Measurements from ENCODE around the gene ADAMTSL3.

ADAMTSL3 gene

DNA sequence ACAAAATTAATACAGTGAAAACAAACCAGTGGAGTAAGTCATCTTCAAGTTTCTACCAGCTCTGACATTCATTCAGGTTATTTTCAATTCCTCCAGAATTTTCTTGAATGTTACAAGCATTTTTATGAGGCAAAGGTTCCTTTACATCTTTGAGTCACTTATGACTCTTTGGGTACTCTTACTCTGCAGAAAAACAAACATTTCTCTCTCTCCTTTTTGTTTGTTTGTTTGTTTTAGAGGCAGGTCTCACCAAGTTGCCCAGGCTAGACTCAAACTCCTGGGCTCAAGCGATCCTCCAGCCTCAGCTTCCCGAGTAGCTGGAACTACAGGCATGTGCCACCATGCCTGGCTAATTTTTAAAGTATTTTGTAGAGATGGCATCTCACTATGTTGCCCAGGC lies 233.5 kb downstream of the ADAMTSL3 start:
- no peak for DNase-seq

DNA sequence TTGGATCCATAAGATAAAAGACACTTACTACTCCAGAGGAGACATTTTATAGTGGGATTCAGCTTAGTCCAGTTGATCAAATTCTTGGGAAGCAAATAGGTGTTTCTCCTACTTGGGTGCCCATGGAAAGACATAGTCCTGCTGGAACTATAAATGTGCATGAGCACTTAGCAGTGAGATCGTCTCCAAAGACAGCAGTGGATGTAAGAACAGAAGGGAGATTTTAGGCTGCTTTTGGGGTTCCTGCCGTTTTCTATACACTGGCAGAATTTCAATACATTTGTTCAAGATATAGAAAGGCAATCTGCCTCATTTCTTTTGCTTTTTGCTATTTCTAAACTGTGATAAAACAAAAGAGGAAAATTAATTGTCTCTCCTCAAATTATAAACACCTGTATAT lies 234.0 kb downstream of the ADAMTSL3 start:
- DNase-seq: no peak

GRCh38 chr15:83889995-83890394 lies 236.1 kb downstream of the ADAMTSL3 start:
- DNase-seq: no peak

DNA sequence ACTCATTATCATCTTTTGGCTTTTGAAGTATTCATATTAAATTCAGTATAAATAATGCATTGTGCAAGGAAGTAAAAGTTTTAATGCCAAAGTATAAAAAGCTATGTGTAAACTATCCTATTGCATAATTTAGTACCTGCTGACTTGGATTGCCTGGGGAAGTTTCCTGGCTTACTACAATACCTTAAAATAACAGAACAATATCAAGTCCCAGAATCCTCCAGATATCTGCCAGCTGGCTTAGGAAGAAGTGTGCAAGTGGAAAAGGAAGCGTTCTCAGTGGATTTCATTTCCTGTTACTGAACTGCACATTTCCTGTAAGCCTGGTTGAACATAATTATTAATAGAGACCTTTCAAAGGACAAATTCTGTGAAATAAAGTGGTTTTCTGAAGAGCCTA lies 236.7 kb downstream of the ADAMTSL3 start:
- no peak for DNase-seq

GRCh38 chr15:83892498-83892897 lies 238.6 kb downstream of the ADAMTSL3 start:
- DNase-seq: no peak

DNA sequence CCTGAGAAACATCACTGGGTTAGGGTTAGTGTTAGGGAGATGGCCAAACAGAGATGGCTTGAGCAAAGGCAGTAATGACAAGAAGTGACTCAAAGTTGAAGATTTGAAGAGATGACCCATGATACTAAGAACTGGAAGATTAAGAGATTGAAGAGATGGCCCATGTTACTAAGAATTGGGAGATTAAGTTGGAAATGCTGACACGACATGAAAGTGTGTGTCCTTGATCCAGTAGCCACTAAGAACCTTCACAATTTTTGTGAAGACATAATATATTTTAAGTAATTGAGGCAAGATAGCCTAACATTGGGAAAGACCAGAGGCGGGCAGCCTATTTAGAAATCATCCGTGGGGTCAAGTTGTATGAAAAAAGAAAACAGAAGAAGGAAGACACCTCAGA lies 239.4 kb downstream of the ADAMTSL3 start:
- no peak for DNase-seq

GRCh38 chr15:83897037-83897436 lies 243.1 kb downstream of the ADAMTSL3 start:
- no peak for DNase-seq

GRCh38 chr15:83898361-83898760 lies 244.4 kb downstream of the ADAMTSL3 start:
- DNase-seq: no peak

DNA sequence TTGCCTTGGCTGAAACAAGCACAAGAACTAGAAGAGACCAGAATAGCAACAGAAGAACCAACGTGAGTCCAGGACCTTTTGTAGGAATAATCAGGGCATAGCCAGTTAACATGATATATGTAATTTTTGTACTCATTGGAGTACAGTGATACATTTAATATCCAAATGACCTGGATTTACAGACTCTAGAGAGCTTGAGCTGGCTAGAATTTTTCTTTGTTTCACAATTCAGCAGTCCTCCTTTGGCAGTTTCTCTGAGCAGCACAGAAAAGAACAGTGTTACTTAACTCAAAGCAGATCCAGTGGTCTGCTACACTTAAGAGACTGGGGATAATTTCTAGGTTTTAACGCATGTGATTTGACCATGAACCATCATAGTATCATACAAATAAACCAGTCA lies 245.7 kb downstream of the ADAMTSL3 start:
- no peak for DNase-seq

- DNase-seq: no peak
These were observed 250.5 kb downstream of the ADAMTSL3 start for GRCh38 chr15:83904107-83905040.

DNA sequence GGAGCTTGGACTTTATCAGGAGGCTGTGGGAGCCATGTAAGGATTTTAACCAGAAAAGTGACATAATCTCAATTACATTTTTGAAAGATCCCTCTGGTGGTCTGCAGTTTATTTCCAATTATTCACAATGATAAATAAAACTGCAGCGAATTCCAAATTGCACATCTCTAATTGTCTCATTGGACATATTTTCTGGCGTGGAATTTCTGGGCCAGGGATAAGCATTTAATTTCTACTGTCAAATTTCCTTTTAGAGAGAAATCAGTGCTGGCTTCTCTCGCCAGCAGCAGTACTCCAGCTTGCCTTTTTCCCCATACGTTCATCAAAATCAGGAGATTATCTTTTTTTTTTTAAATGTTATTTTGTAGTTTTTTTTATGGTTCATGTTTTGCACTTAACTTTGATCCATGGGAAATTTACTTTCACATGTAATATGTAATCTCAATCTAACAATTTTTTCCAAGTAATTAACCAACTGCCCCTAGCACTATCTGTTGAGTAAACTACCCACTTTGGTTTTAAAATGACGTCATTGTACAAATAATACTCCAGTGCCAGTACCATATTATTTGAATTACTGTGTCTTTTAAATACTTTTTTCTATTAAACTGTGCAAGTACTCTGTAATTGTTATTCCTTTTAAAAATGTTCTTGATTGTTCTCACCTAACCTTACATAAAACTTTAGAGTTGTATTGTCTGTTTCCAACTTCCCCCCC lies 251.8 kb downstream of the ADAMTSL3 start:
- DNase-seq: no peak

DNA sequence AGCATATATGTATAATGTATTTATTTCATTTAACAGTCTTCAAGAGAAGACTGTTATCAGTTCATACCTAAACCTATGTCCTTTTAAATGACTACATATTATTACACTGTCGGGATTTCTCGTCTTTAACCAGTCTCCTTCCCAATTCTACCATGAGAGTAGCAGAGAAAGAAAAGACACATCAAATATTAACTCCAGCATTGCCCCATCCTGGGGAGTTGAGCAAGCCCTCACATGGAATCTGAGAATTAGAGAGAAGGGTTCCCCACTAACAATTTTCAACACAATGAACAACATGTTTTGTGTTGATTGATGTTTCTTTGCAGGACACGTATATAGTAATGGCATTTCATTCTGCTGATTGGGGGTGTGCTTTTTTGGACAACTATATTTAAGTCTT lies 257.4 kb downstream of the ADAMTSL3 start:
- no peak for DNase-seq

DNA sequence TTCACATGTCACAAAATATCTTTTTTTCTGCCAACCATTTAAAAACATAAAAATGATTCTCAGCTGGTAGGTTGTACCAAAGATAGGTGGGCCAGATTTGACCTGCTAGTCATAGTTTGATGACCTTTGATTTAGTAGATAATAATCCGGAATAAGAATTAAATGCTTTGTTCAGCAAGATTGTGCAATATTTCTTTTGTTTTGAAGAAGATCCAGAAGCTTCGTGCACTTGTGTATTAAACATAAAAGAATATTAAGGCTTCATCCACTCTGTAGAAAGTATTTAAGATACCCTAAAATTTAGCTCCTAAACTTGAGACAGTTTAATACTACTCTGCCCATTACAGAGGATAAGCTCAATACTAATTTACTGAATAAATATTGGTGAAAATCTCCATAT lies 258.4 kb downstream of the ADAMTSL3 start:
- no peak for DNase-seq

- no peak for DNase-seq
These were observed 259.2 kb downstream of the ADAMTSL3 start for GRCh38 chr15:83913034-83913632.

DNA sequence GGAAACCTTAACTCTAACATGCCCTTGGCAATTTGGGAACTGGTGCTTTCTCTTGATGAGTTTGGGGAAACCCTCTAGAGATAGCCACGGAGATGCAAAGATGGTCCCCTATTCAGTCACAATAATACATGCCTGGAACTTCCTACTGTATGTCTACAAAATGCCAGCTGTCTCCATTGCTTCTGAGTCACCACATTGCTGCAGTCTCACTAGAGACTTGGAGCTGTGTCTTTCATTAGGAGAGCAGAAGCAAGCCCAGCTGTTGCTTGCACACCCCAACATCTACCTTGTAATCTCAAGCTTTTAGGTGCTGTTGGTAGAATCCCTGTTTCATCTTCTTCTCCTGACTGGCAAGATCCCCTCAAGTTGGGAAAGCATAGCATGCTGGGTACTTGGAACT lies 261.0 kb downstream of the ADAMTSL3 start:
- DNase-seq: no peak

DNA sequence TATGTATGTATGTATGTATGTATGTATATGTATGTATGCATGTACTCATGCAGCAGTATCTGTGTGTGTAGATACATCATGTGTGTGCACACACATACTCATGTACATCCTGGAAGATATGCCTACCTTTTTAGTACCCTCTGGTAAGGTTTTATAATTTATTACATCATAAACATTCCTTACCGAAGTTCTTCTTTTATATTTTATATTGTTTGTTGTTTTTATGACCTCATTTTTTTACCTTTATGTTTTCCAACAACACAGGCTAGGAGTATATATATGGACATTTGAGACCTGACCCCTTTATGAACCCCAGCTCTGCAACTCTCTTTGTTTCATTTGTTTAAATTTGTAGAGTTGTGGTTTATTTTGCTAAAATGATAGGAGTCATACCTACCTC lies 263.5 kb downstream of the ADAMTSL3 start:
- DNase-seq: no peak

GRCh38 chr15:83918011-83918410 lies 264.1 kb downstream of the ADAMTSL3 start:
- DNase-seq: no peak

GRCh38 chr15:83919319-83919830 lies 265.5 kb downstream of the ADAMTSL3 start:
- no peak for DNase-seq

GRCh38 chr15:83919978-83920510 lies 266.1 kb downstream of the ADAMTSL3 start:
- no peak for DNase-seq

- DNase-seq: no peak
These were observed 268.8 kb downstream of the ADAMTSL3 start for GRCh38 chr15:83922649-83923294.

GRCh38 chr15:83926116-83926515 lies 272.2 kb downstream of the ADAMTSL3 start:
- DNase-seq: no peak

DNA sequence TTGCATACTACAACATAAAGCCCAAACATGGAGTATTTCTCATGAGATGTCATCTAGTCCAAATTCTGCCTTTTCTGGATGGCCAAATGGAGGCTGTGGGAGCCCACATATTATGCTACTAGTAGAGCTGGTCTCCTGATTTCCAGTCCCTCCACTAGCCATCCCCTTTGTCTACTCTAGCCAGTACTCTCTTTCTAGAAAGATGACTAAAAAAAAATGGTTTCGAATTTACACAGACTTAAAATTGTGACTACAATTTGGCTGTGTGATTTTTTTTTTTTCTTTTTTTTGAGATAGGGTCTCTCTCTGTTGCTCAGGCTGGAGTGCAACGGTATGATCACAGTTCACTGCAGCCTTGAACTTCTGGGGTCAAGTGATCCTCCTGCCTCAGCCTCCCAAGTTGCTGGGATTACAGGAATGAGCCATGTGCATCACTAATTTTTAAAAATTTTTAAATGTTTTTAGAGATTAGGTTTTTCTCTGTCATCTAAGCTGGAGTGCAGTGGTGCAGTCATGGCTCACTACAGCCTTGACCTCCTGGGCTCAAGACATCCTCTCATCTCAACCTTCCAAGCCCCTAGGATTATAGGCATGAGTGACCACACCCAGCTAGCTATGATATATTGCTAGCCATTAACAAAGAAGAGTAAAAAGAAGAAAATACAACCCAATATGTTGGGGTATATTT lies 273.9 kb downstream of the ADAMTSL3 start:
- no peak for DNase-seq

All from effector CD8-positive, alpha-beta T cell (primary cell).